Measurements from ENCODE around the gene MROH2A. TPM values are rescaled to one million over a fixed set of nuclear protein-coding genes. Genes with fewer than 3 reads are reported as not detected.

The MROH2A gene
- total RNA-seq, 1 experiment from 2014 or later, result not detected

- POLR2A ChIA-PET, result no interaction called here
- H3K9me3 ChIP-seq (ENCODE audit: control insufficient read depth in 1 of 2, insufficient read depth in 1 of 2, low read depth in 1 of 2, low read length in 2 of 2), result no peaks in the 10 kb centered on the region
- no peak overlapping the region for H3K4me2 ChIP-seq (ENCODE audit: low read length)
These were observed 84.2 kb downstream of the MROH2A start for GRCh38 chr2:233862261-233862768.

More at GRCh38 chr2:233862261-233862768, 84.2 kb downstream of the MROH2A start:
- Histone ChIP-seq H3K4me3 (replicated peaks in 1 of 2; ENCODE audit: low read depth in 1 of 2, low read length in 2 of 2) (no peak overlapping the region), H3K27ac (ENCODE audit: low read depth, low read length) (no peak overlapping the region), H3K4me1 (ENCODE audit: control insufficient read depth in 1 of 2, insufficient read depth in 2 of 2, low read length in 2 of 2) (peaks cover 0 to 4% of the 10 kb centered on the region in 2 experiments; a peak in 2 of 4 replicates), H3K36me3 (ENCODE audit: control insufficient read depth in 1 of 2, insufficient read depth in 2 of 2, low read length in 2 of 2) (peaks cover 0 to 12% of the 10 kb centered on the region in 2 experiments; a peak in 1 of 4 replicates), H2AFZ (ENCODE audit: low read depth, low read length, poor library complexity, severe bottlenecking) (no peak overlapping the region), H3K9ac (ENCODE audit: low read length) (no peak overlapping the region), H3K9me2 (ENCODE audit: insufficient read depth) (no peaks in the 10 kb centered on the region), H4K20me1 (ENCODE audit: insufficient read depth) (no peaks in the 10 kb centered on the region), H3K79me2 (ENCODE audit: insufficient read depth, low read length) (peaks cover 25% of the 10 kb centered on the region), H3K27me3 (ENCODE audit: insufficient read depth, low read length) (no peaks in the 10 kb centered on the region)
- TF ChIP-seq RAD21 (IDR thresholded peaks at IDR 0.05; ENCODE audit: low read depth), result no peak
- no peak for TF ChIP-seq POLR2A (IDR thresholded peaks at IDR 0.05; ENCODE audit: borderline replicate concordance, extremely low read depth, insufficient read depth, insufficient read length)
- TF ChIP-seq YY1 (IDR thresholded peaks at IDR 0.05; ENCODE audit: extremely low read depth, insufficient replicate concordance, low read depth, low read length), result no peak
- TF ChIP-seq SP1 (IDR thresholded peaks at IDR 0.05; ENCODE audit: low read depth), result no peak
- TF ChIP-seq EZH2 (IDR thresholded peaks at IDR 0.05), result no peak
- no peak for TF ChIP-seq SRF (IDR thresholded peaks at IDR 0.05; ENCODE audit: low read depth)
- no peak for TF ChIP-seq EZH2phosphoT487 (IDR thresholded peaks at IDR 0.05; ENCODE audit: borderline replicate concordance)
- no peak for TF ChIP-seq REST (IDR thresholded peaks at IDR 0.05; ENCODE audit: low read depth)
- TF ChIP-seq POLR2AphosphoS5 (IDR thresholded peaks at IDR 0.05; ENCODE audit: low read depth, low read length), result no peak
- no peak for TF ChIP-seq TCF7L2 (IDR thresholded peaks at IDR 0.05; ENCODE audit: borderline replicate concordance, extremely low read depth, insufficient read depth, insufficient read length)
- TF ChIP-seq ZNF274 (IDR thresholded peaks at IDR 0.05; ENCODE audit: low read depth, low read length), result no peak
- TF ChIP-seq FOSL1 (IDR thresholded peaks at IDR 0.05; ENCODE audit: low read depth), result no peak
- TF ChIP-seq CBX3 (IDR thresholded peaks at IDR 0.05; ENCODE audit: low read depth), result no peak
- RAD21 ChIA-PET (ENCODE audit: low non-redundant PET in 1 of 2, low total read pairs in 2 of 2, uncharacterized antibody in 2 of 2, unreplicated experiment in 2 of 2), result no interaction called here
- DNase-seq (ENCODE audit: low read depth, low spot score) (no peak), ATAC-seq (peak; percentile 46; the same call in 1 of the 2 replicates)
- BruUV-seq (replicated peaks), result no TSS peak
- CTCF ChIA-PET, result no interaction called here
- intact Hi-C loops (cut with micrococcal nuclease), result no loop called here

Data from HCT116 (cell line).